ENCODE measurements around the gene DNAAF1. TPM values are rescaled to one million over a fixed set of nuclear protein-coding genes. Genes with fewer than 3 reads are reported as not detected.

The DNAAF1 gene
- total RNA-seq, 1 experiment from 2014 or later, result 0.07 TPM

- H3K36me3 ChIP-seq (ENCODE audit: control insufficient read depth, insufficient read depth, low read length), result no peaks in the 10 kb centered on the region
These were observed 12.4 kb upstream of the DNAAF1 start for GRCh38 chr16:84132527-84133285.

GRCh38 chr16:84136331-84137125 is 8.6 kb upstream of the DNAAF1 start:
- Histone ChIP-seq H3K36me3 (ENCODE audit: control insufficient read depth, insufficient read depth, low read length) (no peaks in the 10 kb centered on the region), H3K4me3 (ENCODE audit: low read depth, low read length) (no peak overlapping the region), H3K27me3 (replicated peaks; ENCODE audit: control insufficient read depth, insufficient read depth, low read length) (no peaks in the 10 kb centered on the region), H3K4me1 (no peaks in the 10 kb centered on the region), H3K9me3 (no peaks in the 10 kb centered on the region)
- Mint-ChIP-seq H3K27me3 (ENCODE audit: insufficient read depth, unreplicated experiment) (no peaks in the 10 kb centered on the region), H3K27ac (ENCODE audit: unreplicated experiment) (no peak overlapping the region), H3K4me1 (ENCODE audit: low read depth, unreplicated experiment) (peaks cover 13% of the 10 kb centered on the region), H3K36me3 (ENCODE audit: insufficient read depth, unreplicated experiment) (no peaks in the 10 kb centered on the region), H3K9me3 (ENCODE audit: unreplicated experiment) (no peaks in the 10 kb centered on the region), H3K4me3 (ENCODE audit: unreplicated experiment) (no peak overlapping the region)
- no peak for TF ChIP-seq CTCF (IDR thresholded peaks at IDR 0.05; ENCODE audit: insufficient read depth in 1 of 2, low read depth in 1 of 2, low read length in 1 of 2, severe bottlenecking in 1 of 2, unreplicated experiment in 1 of 2)
- no peak for DNase-seq
- POLR2A ChIA-PET, result no interaction called here
- intact Hi-C loops (cut with micrococcal nuclease; ENCODE audit: unreplicated experiment), result no loop called here
- no TSS peak for BruUV-seq (replicated peaks)
- CTCF ChIA-PET, result no interaction called here

More at GRCh38 chr16:84132527-84133285, 12.4 kb upstream of the DNAAF1 start:
- ChIA-PET POLR2A (interaction anchor here (0.6 kb wide), 1 partner anchor 19 kb away, joined by 3 read pairs; no protein-coding TSS in a partner anchor), CTCF (no interaction called here)
- TF ChIP-seq CTCF (IDR thresholded peaks at IDR 0.05; ENCODE audit: insufficient read depth in 1 of 2, low read depth in 1 of 2, low read length in 1 of 2, severe bottlenecking in 1 of 2, unreplicated experiment in 1 of 2), result no peak
- intact Hi-C loops (cut with micrococcal nuclease; ENCODE audit: unreplicated experiment), result no loop called here
- Histone ChIP-seq H3K4me1 (no peaks in the 10 kb centered on the region), H3K9me3 (no peaks in the 10 kb centered on the region), H3K4me3 (ENCODE audit: low read depth, low read length) (no peak overlapping the region), H3K27me3 (replicated peaks; ENCODE audit: control insufficient read depth, insufficient read depth, low read length) (no peaks in the 10 kb centered on the region)
- Mint-ChIP-seq H3K4me3 (ENCODE audit: unreplicated experiment) (no peak overlapping the region), H3K27ac (ENCODE audit: unreplicated experiment) (no peak overlapping the region), H3K4me1 (ENCODE audit: low read depth, unreplicated experiment) (no peaks in the 10 kb centered on the region), H3K36me3 (ENCODE audit: insufficient read depth, unreplicated experiment) (no peaks in the 10 kb centered on the region), H3K27me3 (ENCODE audit: insufficient read depth, unreplicated experiment) (no peaks in the 10 kb centered on the region), H3K9me3 (ENCODE audit: unreplicated experiment) (no peaks in the 10 kb centered on the region)
- BruUV-seq (replicated peaks), result no TSS peak
- DNase-seq, result no peak

GRCh38 chr16:84137287-84137686 is 7.8 kb upstream of the DNAAF1 start:
- H3K4me1 Mint-ChIP-seq (ENCODE audit: low read depth, unreplicated experiment), result peaks cover 18% of the 10 kb centered on the region
- intact Hi-C loops (cut with micrococcal nuclease; ENCODE audit: unreplicated experiment), result no loop called here
- no peaks in the 10 kb centered on the region for H3K9me3 ChIP-seq

More at GRCh38 chr16:84137287-84137686, 7.8 kb upstream of the DNAAF1 start:
- H3K4me3 Mint-ChIP-seq (ENCODE audit: unreplicated experiment), result no peak overlapping the region
- no peak for DNase-seq
- no peaks in the 10 kb centered on the region for H3K9me3 Mint-ChIP-seq (ENCODE audit: unreplicated experiment)
- no peak overlapping the region for H3K4me3 ChIP-seq (ENCODE audit: low read depth, low read length)
- ChIA-PET POLR2A (no interaction called here), CTCF (no interaction called here)
- H3K27me3 Mint-ChIP-seq (ENCODE audit: insufficient read depth, unreplicated experiment), result no peaks in the 10 kb centered on the region
- H3K27ac Mint-ChIP-seq (ENCODE audit: unreplicated experiment), result no peak overlapping the region
- no peaks in the 10 kb centered on the region for H3K27me3 ChIP-seq (replicated peaks; ENCODE audit: control insufficient read depth, insufficient read depth, low read length)
- no peaks in the 10 kb centered on the region for H3K36me3 ChIP-seq (ENCODE audit: control insufficient read depth, insufficient read depth, low read length)
- TF ChIP-seq CTCF (IDR thresholded peaks at IDR 0.05; ENCODE audit: insufficient read depth in 1 of 2, low read depth in 1 of 2, low read length in 1 of 2, severe bottlenecking in 1 of 2, unreplicated experiment in 1 of 2), result no peak
- no peaks in the 10 kb centered on the region for H3K36me3 Mint-ChIP-seq (ENCODE audit: insufficient read depth, unreplicated experiment)
- no peaks in the 10 kb centered on the region for H3K4me1 ChIP-seq
- no TSS peak for BruUV-seq (replicated peaks)

Data from Caco-2 (cell line).